NCI-H1930 (cell line): Measurements from ENCODE around the gene SAPCD1.

Source experiments
- DNase-seq, 2 experiments: peaks; one replicate each; lab custom pipeline; 2025; lab: John Stamatoyannopoulos, UW

SAPCD1 gene

DNA sequence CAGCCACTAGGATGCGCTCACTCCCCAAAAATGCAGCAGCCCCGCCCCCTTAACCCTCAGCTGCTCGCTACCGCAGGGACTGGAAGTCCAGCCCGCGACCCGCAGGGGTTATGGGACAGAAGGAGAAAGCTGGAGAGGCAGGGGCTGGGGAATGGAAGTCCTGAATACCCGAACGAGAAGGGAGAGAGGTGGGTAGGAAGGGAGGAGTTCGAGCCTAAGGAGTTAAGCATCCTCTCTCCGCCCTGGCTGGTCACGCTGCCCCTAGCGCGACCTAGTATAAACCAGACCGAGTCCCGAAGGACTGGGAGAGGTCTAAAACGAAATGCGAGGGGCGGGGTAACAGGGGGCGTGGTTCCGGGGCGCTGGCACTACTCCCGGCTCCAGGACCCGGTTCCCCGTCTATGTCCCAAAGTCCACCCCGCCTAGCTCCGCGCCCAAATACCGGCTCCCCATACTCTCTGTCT is 32.9 kb upstream of the SAPCD1 start:
- DNase-seq, result peak; percentile 48 to 64

DNA sequence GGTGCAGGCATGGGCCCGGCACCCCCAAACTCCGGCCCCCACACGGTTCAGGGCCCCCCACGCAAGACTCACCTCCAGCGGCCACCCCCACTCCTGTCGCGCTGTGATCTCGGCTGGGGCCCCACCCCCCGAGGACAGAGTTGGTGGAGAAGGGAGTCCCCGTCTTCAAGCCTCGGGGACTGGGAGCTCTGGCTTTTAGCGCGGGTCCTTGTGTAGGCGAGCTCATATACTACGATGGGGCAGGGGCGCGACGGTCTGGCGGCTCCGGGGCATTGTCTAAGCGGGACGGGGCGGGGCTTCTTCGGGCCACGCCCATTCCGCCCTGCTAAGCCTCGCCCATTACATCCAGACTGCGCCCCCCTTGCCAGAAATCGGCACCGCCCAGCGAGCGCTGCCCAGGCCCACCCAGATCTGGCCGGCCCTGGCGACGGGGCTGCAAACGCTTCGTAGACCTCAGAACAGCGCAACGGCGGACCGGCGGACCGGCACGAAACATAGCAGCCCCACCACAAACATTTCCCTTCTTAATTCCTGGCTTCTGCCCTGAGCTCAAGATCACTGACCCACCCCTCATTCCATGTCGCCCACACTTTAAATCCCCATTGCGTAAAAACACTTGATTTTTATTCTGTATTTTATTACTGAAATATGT is 32.4 kb upstream of the SAPCD1 start:
- DNase-seq, result peak; percentile 65 to 70

- DNase-seq, result no peak
These were observed 31.8 kb upstream of the SAPCD1 start for GRCh38 chr6:31730631-31731086.

DNA sequence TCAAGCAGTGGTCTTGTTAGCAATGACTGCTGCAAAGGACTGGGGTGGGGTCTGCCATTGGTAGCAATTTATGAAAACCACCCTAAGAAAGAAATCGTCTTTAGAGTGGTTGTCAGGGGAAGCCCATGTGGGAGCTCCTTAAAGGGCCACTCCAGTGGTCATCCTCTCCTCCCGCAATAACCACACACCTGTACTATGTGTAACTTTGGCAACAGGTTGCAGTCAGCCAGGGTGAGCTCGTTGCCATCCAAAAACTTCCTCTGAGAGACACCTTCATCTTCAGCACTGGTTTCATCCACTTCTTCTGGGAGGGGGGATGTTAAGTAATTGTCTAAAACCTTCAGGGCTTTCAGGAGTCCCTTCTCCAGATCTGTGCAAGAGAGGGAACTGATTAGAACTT is 30.4 kb upstream of the SAPCD1 start:
- no peak for DNase-seq

- DNase-seq, result no peak
These were observed 28.7 kb upstream of the SAPCD1 start for GRCh38 chr6:31733734-31734133.

GRCh38 chr6:31734247-31734820 is 28.1 kb upstream of the SAPCD1 start:
- no peak for DNase-seq

DNA sequence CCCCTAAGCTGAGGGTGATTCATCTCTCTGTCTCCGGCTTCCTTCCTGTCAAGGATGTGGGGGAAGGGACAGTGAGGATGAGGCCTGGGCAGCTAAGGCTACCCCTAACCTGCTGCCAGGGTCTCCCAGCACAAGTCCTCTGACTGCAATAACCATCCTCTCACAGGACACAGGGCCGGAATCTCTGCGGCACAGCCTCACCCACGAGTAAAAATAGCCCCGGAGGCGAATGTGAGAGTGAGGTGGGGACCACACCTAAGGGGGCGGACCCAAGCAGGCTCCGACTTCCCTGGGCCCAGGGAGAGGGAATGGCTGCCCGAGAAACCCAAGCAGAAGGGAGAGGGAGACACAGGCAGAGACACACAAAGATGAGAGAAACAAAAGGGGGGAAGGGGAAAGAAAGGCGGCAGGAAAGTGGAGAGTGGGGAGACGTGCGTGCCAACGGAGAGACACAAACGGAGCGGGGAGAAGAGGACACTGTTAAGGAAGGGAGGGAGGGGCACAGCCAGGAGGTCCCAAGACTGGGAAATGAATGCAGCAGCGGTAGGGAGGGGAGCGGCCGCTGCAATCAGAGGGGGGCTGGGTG is 27.5 kb upstream of the SAPCD1 start:
- DNase-seq, result no peak

- DNase-seq, result peak; percentile 69 to 72
These were observed 26.3 kb upstream of the SAPCD1 start, which contains the start of gene CLIC1 for GRCh38 chr6:31736021-31736767. CLIC1 (minus strand) TSS chr6:31736530; CDS start chr6:31736300, 230 bp downstream.

DNA sequence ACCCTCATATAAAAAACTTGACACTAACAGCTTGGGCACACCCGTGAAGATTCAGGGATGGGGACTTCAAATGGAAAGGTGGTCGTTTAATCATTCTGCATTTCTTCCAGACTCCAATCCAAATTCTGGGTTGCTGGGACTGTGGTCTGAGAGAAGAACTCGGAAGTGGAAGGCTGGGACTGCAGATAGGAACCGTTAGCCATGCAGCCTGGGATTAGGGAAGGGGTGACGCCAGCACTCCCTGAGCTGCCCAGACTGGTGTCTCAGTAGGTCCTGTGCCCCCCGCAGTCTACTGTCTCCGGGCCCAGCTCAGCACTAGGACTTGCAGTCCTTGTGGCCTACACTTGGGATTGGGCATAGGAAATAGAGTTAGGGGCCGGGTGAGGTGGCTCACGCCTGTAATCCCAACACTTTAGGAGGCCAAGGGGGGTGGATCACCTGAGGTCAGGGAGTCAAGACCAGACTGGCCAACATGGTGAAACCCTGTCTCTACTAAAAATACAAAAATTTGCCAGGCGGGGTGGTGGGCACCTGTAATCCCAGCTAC is 25.6 kb upstream of the SAPCD1 start:
- DNase-seq, result no peak

- DNase-seq, result peak in 1 of 2 experiments; percentile 13
These were observed 25.0 kb upstream of the SAPCD1 start for GRCh38 chr6:31737315-31737990.

- peak; percentile 33 to 39 for DNase-seq
These were observed 24.2 kb upstream of the SAPCD1 start for GRCh38 chr6:31737991-31738979.

- DNase-seq, result peak; percentile 99
These were observed 22.6 kb upstream of the SAPCD1 start, which contains the start of gene MSH5 for GRCh38 chr6:31739639-31740396. MSH5 (plus strand) TSS chr6:31740005; CDS start chr6:31740467, 462 bp downstream.

GRCh38 chr6:31740397-31741223 is 21.8 kb upstream of the SAPCD1 start:
- DNase-seq, result no peak

DNA sequence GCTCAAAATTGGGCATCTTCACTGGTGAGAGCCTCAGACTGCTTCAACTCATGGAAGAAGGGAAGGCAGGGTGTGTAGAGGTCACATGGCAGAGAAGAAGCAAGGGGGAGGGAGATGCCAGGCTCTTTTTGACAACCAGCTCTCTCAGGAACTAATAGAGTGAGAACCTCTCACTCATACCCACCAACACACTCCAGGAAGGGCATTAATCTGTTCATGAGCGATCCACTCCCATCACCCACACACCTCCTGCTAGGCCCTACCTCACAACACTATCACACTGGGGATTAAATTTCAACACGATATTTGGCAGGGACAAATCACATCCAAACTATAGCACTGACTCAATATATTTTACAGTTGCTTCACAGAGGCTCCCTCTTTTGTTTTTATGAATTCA is 20.6 kb upstream of the SAPCD1 start:
- DNase-seq, result no peak

- DNase-seq, result no peak
These were observed 19.6 kb upstream of the SAPCD1 start for GRCh38 chr6:31742894-31743293.

GRCh38 chr6:31744422-31744821 is 18.0 kb upstream of the SAPCD1 start:
- no peak for DNase-seq

DNA sequence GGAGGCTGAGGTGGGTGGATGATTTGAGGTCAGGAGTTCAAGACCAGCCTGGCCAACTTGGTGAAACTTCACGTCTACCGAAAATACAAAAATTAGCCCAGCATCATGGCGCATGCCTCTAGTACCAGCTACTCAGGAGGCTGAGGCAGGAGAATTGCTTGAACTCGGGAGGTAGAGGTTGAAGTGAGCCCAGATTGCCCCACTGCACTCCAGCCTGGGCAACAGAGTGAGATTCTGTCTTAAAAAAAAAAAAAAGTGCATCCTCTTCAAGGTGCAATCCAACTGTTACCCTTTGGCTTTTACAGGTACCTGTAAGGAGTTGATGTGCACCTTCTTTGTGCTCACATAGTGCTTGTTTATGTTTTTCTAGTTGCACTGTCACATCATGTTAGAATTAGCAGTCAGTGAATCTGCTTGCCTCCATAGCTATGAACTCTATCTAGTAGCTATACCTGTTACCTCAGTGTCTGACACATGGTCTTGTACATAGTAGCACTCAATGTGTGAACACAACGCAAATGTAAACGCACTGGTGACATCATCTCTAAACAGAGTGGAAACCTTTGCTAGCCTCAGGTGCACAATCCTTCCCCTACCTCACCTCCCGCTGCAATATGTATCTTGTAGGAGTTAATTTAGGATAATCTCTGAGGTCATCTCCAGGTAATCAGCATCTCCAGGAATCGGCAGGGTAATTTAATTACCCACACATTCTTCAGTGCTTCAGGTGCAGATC is 13.0 kb upstream of the SAPCD1 start:
- DNase-seq, result no peak
